NCI-H1436 treated with DMSO at 0.1 percent for 48 hours (cell line): ENCODE results near the gene OVCH1.
"Not testable (repeated sequence)": the region's sequence is repeated elsewhere in the genome, so short reads cannot be mapped to it uniquely, and the experiment has no call there.

Experiments
- DNase-seq: peaks from one replicate; lab custom pipeline; 2025; lab: John Stamatoyannopoulos, UW

Gene OVCH1

DNA sequence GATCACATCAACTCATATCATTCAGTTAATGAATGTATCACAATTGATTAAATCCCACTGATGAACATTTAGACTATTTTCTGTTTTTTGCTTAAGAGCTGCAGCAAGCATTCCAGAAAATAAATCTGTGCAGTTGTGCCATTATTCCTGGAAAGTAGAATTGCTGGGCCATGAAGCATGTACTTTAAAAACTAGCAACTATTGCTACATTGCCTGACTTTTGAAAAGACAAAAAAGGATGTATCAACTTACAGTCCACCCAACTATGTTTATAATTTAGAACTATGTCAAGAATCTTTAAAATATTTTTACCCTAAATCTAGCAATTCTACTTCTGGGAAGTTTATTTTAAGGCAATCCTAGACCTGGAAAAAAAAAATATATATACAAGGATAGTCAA is 83.1 kb downstream of the OVCH1 start:
- no peak for DNase-seq

DNA sequence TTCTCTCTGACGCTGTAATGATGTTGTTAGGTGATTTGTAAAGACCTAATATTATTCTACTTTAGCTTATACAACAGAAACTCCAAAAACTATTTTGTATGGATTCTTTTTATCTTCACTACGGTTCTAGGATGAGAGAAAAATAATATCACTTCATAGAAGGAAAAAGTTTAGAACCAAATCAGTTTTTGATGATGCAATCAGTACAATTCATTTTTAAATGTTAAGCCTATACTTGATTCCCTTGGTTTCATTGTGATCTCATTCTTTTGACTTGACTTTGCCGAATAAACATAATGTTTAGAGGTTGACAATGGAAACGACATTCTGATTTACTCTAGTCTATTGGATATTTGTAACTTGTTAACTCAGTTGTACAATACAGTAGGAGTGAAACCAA is 91.9 kb downstream of the OVCH1 start:
- no peak for DNase-seq

DNA sequence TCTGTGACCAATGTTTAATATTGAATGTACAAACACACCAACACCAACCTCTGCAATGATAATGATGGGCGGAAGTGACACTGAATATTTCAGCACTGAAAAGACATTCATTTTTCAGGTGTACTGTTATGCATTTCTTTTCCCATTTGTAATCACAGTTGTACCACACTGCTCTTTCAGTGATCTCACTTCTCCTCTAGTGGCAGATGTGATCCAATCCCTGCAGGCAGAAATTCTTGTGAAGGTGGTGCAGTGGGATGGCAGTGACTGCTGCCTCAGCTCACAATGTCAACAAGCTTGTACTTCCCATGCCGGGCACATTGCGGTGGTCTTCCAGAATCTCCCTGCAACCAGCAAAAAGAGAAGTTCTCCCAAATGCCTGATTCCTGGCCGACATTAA is 93.5 kb downstream of the OVCH1 start:
- no peak for DNase-seq

- no peak for DNase-seq
Measured at GRCh38 chr12:29402437-29402836, 95.0 kb downstream of the OVCH1 start.

DNA sequence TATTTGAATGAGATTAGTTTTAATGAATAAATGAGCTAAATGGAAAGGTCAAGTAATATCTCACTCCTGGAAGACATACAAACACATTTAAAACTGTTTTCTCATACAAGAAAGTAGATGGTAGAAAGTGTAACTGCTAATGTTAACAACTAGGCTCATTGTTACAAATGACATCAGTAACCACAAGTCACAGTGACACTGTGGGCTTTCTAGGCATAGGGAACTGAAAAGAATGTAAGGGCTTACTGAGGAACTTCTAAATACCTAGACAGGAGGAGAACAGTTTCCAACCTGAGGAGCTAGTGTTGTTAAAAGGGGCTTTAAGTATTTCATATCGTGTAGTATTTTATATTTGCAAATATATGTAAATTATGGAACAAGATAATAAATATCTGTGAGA is 99.0 kb downstream of the OVCH1 start:
- DNase-seq: no peak

DNA sequence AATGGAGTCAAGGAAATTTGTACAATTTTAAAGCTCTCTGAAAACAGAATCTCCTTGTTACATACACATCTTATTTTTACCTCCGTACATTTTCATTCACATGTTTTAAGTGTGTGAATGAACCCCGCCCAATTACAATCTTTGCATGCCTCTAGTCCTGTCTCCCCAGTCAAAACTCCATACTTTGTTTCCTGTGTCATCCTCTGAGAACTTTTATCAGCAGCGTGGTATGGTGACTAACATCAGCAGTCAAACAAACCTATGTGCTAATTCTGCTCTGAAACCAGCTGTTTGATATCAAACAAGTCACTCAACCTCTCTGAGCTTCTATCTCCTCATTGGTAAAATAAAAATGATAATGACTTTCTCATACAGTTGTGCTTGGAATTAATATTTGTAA is 100.7 kb downstream of the OVCH1 start:
- DNase-seq: no peak

DNA sequence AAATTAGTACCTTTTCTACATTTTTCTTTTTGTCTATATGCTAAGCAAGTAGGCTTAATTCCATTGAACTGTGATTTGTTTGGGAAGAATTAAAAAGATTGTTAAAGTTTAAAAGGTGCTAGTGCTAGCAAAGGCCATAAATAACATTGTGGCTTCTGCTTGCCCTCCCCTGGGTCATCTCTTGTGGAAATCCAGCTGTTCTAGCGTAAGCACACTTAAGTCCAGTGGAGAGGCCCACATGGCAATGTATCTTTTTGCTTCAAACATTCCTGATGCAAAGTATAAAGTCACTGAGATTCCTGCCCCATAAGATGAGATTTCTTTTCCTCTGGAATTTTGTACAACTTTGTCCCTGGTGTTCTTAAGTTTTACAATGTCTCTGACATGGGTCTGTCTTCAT is 102.1 kb downstream of the OVCH1 start:
- DNase-seq: no peak

- not testable (repeated sequence) for DNase-seq
Measured at GRCh38 chr12:29390419-29390818, 107.1 kb downstream of the OVCH1 start.

DNA sequence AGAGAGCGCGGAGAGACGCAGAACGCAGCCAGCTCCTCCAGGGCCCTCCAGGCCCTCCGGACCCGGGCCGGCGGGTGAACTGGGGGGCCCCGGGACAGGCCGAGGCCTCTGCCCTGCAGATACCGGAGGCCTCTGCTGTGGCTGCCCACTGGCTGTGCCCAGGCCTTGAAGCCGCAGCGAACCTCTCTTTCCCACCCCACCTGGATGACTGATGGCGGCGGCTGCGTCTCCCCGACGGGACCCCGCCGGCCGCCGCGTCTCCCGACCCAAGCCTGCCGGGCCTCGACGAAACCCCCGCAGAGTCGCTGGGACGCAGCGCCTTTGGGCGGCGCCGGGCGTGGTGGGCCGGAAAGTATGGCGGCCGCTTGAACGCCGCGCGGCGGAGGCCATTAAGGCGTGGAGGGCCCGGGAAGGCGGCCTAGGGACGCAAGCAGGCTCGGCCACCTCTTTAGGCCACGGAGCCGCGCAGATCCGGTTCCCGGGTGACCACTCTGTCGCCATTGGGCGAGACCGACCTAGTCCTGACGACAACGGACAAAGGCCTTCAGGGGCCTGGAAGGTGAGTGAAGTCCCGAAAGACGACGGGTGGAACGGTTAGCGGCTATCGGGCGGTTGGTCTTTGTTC is 108.1 kb downstream of the OVCH1 start:
- DNase-seq: no peak

- not testable (repeated sequence) for DNase-seq
Measured at GRCh38 chr12:29386084-29386680, 111.3 kb downstream of the OVCH1 start.

GRCh38 chr12:29385194-29385593 is 112.3 kb downstream of the OVCH1 start:
- DNase-seq: not testable (repeated sequence)

DNA sequence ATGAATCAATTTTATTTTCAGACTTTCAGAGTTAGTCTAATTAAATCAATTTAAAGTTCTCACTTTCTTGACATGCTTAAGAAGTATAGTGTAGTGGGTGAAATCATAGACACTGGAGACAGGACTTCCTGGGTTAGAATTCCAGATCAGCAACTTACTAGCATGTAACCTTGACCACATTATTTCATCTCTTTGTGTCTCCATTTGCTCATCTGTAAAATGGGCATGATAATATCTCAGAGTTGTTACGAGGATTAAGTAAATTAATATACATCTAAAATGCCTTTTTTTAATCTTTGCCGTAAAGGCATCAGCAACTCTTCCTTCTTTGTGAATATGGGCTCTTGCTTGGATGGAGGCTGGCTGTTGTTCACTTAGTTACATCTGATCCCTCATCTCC is 115.2 kb downstream of the OVCH1 start:
- no peak for DNase-seq

DNA sequence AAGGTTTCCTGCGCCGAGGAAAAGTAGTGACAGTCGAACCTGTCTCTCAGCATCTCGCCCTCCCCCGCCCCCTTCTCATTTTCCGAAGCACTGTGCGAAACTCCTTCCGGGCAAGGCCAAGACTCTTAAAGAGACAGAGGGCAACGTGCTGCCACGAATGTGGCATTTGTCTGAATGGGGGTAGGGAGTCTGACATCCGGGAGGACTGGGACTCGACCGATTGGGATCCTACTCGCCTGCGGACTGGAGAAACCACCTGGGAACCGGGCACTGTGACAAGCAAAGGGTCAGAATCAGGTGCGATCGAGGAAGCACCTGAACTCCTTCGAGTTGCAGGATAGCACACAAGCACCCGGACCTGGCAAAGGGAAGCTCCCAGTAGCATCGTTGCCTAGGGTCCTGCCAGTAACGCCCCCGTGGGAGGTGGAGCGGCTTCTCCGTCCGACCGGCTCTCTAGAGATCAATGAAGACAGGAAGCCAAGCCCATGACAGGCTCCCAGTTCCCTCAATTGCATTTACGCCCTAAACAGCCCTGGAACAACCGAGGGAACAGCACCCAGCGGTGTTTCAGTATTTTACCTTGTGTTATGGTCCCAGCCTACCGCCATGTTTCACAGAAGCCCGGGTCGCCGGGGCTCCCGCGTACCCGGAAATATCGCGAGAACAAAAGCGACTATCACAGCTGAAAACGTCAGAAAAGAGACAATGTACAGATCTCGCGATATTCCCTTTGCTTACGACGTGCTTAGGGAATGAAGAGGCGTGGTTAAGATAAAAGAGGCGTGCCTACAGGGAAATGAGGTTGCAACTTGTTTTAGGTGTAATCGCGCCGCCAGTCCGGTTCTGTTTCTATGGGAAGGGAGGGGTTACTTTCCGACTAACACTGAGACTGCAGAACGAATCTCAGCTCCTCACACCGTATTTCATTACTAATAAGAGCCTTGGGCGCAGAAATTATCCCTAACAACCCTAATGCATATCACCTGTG is 116.7 kb downstream of the OVCH1 start, which contains the start of gene ERGIC2:
Gene ERGIC2, minus strand, starts transcription at position 637 of the 988 bp plus-strand sequence. CDS start 9,539 bp downstream, outside the sequence.
- peak; percentile 97 for DNase-seq
